Hepatocyte (in vitro differentiated cells): ENCODE results near the gene MAPK8IP2.

Experiments used
- EZH2 ChIP-seq: fragments of 200-600 bp; sonication (generic); IDR thresholded peaks from 2 replicates; pipeline ENCODE4 v1.6.1; 2016; ENCODE audit warnings: antibody characterized with exemption, mild to moderate bottlenecking, borderline replicate concordance
- TF ChIP-seq, protein P1 (sequence below): fragments of 200-600 bp; sonication (generic); IDR thresholded peaks from 2 replicates; pipeline ENCODE4 v1.5.1; 2016; ENCODE audit warnings: antibody characterized with exemption, mild to moderate bottlenecking; ENCODE audit not compliant: poor library complexity

DNA sequence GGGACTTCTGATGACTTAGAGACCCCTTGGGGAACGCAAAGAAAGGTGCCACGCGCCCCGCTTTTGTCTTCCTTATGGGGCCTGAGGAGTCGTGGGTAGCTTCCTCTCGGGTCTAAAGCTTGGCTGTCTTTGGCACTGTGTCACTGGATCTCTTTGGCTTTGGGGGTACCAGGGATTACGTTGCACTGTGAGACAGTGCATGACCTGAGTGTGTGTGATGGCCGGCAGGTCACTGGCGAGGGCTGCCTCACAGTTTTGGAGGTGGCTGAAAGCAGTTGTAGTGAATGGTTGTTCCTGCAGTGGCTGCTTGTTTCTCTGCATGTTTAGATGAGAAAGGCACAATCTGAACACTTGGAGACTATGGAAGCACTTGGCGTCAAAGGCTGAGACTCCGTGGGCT lies 33.2 kb downstream of the MAPK8IP2 start:
- TF ChIP-seq, protein P1, sequence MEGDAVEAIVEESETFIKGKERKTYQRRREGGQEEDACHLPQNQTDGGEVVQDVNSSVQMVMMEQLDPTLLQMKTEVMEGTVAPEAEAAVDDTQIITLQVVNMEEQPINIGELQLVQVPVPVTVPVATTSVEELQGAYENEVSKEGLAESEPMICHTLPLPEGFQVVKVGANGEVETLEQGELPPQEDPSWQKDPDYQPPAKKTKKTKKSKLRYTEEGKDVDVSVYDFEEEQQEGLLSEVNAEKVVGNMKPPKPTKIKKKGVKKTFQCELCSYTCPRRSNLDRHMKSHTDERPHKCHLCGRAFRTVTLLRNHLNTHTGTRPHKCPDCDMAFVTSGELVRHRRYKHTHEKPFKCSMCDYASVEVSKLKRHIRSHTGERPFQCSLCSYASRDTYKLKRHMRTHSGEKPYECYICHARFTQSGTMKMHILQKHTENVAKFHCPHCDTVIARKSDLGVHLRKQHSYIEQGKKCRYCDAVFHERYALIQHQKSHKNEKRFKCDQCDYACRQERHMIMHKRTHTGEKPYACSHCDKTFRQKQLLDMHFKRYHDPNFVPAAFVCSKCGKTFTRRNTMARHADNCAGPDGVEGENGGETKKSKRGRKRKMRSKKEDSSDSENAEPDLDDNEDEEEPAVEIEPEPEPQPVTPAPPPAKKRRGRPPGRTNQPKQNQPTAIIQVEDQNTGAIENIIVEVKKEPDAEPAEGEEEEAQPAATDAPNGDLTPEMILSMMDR: no peak
- TF ChIP-seq EZH2: no peak
